T follicular helper cell (primary cell): ENCODE data around the gene CYP2E1.
"Not testable (repeated sequence)": the region's sequence is repeated elsewhere in the genome, so short reads cannot be mapped to it uniquely, and the experiment has no call there.

ENCODE experiments used
- DNase-seq: peaks from one replicate; pipeline ENCODE4 v3.0.0-alpha.2; 2020; ENCODE audit warnings: low read depth

The CYP2E1 gene

DNA sequence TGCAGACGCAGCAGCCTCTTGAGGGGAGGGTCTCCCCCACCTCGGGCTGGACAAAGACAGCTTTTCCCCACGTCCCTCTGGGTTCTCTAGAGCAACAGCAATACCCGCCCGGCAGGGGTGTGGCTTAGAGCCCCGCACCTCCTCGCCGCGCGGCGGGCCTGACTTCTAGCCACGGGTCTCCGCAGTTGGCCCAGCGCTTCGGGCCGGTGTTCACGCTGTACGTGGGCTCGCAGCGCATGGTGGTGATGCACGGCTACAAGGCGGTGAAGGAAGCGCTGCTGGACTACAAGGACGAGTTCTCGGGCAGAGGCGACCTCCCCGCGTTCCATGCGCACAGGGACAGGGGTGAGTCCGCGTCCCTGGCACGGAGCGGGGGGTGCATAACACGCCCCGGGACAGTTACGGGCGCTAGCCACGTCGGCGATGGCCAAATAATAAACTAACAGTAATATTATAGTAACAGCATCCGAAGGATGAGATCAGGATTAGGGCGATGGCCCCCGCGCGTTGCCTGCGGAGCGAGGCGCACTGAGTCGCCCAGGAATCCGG is 1.2 kb downstream of the CYP2E1 start:
- DNase-seq, result no peak

DNA sequence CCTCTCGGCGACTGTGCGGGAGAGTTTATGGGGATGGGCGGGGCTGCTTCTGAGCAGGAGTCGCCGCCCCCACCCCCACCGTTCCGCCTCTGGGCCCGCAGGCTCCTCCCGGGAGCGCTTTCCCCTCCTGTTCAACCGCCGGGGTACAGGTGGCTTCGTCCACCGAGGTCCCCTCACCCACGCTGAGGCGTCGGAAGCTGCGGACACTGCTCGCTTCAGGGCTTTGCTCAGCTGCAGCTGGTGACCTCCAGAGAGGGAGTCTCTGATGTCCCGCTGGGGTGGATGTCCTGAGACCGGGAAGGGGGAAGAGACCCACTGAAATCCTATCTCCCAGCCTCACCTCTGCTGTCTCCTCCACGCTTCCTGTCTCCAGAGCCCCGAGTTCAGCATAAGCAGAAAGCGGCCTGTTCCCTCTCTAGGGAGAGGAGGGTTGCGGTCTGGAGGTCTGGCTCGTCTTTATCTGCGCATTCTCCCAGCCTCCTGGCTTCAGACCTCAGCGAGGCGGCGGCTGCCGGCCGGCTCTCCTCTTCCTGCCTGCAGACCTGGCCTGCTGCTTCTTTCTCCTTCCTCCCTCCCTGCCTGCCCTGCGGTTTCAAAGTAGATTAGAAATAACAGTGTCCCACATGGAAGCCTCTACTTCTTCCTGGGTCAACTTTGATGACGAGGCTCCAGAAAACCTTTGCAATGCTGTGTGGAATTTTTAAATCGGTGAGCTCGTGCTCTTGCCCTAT is 1.8 kb downstream of the CYP2E1 start:
- DNase-seq, result no peak

DNA sequence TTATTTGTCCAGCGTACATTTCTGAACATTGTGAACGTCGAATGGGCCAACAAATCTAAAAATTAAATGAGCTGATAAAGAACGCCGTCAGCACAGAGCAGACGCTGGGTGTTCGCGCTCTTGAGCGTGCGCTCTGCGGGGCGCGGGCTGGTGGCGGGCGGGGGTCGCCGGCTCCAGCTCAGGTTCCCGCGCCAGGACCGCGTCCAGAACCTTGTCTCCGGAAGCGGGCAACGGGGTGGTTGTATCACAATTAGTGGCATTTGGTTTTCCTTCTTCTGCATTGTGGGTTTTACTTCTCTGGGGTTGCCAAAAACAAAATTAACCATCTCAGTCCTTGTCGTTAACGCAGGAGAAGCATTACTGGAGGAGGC is 2.4 kb downstream of the CYP2E1 start:
- DNase-seq, result no peak

DNA sequence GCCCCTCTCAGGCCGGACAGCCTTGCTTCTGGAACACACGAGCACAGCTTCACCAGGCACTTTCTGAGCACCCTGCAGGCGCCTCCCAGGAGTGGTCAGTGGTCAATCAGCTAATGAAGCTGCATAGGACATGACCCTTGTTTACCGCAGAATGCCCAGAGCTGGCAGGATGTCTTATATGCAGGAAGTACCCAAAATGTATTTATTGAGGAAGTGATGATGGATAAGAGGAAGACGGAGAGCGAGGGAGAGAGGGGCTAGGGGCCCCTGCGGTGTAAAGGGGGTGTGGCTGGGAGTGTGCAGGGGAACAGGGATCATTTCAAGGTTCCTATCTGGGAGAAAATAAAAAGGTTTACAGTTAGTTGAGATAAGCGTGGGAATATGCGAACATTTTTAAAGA is 3.3 kb downstream of the CYP2E1 start:
- DNase-seq, result no peak

DNA sequence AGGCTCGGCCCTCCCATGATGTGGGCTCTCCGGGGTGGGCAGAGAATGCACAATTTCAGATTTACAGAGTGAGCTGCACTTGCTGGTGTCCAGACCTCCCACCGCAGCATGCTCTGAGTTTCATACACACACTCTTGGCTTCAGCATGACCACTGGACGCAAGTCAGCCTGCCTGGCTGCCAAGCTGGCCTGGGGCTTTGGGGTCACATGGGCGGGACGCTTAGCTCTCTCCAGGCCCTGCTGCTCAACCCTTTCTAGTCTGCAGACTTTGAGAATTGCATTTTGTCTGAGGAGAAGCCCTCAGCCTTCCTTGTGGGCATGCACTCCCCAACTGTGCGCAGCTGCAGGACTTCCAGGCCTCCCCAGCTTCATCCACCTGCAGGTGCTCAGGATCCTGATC is 5.7 kb downstream of the CYP2E1 start:
- DNase-seq, result no peak

DNA sequence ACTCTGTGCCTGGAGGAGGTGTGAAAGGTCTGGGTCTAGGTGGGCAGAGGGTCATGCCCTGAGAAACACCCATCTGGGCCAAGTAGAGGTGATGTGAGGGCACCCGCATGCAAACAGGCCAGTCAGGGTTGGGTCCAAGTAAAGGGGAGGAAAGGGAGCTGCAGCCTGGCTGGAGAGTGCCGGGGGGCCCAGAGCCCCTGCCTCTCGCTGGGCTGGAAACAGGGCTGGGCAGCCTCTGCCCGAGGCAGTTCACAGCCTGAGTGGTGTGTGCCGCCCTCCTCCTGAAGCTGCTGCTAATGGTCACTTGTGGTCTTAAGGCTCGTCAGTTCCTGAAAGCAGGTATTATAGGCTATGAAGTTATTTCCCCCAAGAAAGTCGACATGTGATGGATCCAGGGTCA is 7.3 kb downstream of the CYP2E1 start:
- no peak for DNase-seq

DNA sequence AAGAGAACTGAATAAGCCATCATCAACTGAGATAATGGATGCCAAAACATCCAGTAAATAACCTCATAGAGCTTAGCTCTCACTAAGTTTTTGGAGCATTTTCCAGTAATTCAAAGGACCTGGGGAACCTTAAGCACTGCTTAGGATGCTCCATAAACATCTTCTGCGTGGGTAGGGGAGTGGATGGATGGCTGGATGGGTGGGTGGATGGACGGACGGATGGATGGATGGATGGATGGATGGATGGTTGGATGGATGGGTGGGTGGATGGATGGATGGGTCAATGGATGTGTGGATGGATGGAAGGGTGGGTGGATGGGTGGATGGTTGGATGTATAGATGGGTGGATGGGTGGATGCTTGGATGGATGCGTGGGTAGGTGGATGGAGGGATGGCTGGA is 9.0 kb downstream of the CYP2E1 start:
- DNase-seq, result no peak

DNA sequence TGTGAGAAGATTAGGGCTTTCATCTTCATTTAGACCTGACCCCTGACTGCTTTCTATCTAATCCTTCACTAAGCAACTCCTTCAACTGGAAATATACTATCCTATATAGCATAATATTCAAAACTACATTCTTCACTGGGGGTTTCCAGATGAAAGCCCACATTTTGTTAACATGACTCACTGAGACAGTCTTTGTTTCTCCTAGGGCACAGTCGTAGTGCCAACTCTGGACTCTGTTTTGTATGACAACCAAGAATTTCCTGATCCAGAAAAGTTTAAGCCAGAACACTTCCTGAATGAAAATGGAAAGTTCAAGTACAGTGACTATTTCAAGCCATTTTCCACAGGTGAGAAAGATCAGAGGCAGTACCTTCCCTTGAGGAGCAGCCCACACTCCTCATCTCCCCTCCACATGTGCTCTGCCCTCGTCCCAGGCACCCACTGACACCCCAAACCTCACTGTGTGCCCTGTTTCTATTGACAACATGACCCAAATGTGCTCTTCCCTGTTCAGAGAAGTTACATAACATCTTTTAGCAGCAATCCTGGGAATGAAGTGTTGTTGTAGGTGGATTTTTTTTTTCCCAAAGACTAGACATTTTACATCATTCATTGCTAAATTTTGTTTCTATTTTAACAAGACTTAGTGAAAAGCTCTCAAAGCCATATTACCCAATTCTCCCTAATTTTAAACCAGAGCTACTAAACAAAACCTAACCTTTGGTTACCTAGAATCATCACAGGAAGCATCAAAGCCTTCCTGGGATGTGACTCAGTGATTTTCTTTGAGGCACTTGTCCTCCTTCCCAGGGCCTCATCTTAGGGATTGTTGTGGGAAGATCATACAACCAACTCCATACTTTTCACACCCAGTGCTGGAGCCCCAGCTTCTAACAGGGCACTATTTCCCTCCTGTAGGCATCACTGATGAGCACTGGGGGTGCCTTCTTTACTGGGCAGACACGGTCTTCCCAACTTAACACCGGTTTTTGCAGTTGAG is 10.7 kb downstream of the CYP2E1 start:
- DNase-seq, result no peak

DNA sequence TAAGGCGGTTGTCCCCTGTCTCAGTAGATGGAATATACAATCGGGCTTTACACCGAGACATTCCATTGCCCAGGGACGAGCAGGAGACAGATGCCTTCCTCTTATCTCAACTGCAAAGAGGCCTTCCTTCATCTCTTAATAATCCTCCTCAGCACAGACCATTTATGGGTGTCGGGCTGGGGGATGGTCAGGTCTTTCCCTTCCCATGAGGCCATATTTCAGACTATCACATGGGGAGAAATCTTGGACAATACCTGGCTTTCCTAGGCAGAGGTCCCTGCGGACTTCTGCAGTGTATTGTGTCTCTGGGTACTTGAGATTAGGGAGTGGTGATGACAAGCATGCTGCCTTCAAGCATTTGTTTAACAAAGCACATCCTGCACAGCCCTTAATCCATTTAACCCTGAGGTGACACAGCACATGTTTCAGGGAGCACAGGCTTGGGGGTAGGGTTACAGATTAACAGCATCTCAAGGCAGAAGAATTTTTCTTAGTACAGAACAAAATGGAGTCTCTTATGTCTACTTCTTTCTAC is 14.3 kb downstream of the CYP2E1 start:
- not testable (repeated sequence) for DNase-seq

DNA sequence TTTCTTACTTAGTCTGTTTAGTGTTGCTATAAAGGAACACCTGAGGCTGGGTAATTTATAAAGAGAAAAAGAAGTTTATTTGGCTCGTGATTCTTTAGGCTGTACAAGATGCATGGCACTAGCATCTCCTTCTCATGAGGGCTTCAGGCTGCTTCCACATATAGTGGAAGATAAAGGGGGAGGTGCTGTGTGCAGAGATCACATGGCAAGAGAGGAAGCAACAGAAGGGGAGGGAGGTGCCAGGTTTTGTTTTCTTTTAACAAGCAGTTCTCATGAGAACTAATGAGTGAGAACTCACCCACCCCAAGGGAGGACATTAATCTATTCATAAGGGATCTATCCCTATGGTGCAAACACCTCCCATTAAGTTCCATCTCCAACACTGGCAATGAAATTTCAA is 17.3 kb downstream of the CYP2E1 start:
- DNase-seq, result no peak

DNA sequence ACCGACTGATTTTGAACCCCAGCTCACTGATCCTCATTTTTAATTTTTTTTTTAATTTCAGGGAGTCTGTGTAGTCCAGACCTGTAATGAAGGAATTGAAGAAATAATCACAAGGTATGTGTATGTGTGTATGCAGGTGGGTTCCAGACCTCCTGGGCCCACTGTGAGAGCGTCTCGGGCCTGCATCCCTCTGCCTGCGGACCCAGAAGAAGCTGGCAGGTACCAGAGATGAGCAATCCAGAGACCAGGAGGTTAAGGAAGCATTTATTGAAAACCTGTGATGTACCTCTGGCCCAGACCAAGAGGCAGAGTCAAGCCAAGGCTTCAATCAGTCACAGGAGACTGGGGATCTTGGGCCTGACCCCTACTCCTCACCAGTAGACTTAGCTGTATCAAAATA is 27.4 kb downstream of the CYP2E1 start:
- DNase-seq, result no peak

DNA sequence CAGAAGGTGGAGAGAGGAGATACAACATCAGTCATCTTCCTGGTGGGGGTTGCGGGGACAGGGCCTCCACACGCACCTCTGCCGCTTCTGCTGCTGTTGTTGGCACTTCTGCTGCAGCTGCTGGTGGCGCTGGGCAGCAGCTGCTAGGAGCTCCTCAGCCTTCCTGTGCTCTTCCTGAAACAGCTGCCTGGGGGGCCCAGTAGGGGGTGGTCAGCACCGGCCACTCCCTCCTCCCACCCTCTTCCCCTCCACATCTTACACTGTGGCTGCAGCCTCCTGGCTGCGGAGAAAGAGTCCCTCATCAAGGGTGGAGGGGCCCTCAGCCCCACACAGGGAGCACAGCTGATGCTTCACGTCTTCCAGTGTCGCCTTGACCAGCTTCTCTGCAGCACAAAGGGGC is 28.4 kb downstream of the CYP2E1 start:
- no peak for DNase-seq

DNA sequence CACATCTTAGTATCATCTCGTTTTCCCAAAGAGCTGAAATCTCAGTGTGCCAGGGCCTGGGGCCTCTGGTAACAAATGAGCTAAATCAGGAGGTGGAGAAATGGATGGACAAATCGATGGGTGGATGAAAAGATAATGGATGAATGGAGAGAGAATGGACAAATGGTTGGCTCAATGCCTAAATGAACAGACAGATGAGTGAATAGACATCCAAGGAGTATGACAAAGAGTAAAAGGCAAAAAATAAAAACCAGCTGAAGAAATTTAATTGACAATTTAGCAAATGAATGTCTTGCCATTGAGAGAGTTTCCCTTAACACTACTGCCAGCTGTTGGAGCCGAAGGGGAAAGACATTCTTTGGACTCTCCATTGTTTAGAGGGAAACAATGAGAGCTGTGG is 30.2 kb downstream of the CYP2E1 start:
- DNase-seq, result no peak

DNA sequence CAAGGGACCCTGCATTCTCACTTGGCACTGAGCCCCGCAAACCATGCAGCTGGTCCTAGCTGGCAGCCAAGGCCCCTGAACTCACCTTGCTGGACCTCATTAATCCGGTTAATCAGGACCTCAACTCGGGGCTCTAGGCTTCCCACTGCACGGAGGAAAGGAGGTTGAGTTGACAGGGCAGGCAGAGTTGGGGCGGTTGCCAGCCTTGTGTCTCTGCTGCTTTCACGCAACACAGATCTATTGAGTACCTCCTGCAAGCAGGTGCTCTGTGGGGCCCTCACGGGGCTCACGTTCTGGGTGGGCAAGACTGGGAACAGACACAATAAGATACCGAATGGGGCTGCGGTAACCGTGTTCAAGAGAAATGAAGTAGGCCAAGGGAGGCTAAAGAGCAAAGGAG is 32.1 kb downstream of the CYP2E1 start:
- no peak for DNase-seq

DNA sequence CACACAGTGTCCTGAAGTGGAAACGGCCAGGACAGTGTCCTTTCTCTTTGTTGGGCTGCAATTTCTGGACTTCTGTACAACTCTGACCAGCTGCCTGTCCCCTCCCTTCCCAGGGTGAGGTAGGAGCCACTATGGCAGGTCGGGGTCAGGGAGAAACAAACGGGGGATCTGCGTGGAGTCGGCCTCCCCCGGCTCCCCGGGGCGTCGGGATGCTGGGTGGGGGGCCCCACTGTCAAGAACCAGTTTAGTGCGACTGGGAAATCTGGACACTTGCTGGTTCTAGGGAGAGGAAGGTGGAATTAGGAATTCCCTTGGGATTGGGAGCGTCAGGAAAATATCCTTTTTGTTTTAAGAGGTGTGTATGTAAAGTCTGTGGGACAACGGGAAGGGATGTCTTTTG is 37.7 kb downstream of the CYP2E1 start:
- DNase-seq, result no peak

DNA sequence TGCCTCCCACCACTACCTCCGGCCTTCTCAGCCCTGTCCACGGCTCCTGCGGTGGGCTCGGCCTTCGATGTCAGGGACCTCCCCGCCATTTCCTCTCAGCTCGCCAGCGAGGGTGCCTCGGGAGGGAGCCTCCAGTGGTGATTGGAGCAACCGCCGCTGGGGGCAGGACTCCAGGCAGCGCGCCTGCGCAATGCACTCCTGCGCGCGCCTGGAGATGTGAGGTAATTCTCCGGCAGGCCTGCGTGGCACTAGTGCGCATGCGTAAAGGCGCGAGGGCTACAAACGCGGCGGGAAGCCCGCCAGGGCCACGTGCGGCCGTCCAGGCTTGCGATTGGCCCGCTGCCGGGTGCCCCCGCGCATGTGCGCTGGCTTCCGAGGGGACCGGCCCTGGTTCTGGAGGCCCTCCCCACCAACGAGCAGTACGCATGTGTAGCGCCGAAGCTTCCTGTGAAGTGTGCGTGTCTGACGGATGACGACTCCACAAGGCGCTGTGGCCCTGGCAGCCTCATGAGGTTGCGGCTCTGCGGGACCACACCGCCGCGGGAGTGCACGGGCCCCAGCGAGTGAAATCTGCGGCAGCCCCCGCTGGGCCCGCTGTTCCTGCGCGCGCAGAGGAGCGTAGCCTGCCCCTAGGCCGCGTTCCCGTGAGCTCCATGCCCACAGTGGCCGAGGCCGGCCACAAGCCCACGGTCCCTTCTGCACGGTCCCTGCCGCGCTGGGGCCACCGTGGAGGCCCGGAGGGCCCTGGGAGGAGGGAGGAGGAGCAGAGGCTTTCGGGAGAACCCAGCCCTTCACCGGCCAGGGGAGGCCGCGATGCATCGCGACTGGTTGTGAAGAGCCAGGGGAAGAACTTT is 38.5 kb downstream of the CYP2E1 start, which contains the start of gene SYCE1:
TSS of gene SYCE1 (minus strand) at position 143 of the 854 bp plus-strand sequence. CDS start at position 89, 54 bp downstream.
- DNase-seq, result no peak

DNA sequence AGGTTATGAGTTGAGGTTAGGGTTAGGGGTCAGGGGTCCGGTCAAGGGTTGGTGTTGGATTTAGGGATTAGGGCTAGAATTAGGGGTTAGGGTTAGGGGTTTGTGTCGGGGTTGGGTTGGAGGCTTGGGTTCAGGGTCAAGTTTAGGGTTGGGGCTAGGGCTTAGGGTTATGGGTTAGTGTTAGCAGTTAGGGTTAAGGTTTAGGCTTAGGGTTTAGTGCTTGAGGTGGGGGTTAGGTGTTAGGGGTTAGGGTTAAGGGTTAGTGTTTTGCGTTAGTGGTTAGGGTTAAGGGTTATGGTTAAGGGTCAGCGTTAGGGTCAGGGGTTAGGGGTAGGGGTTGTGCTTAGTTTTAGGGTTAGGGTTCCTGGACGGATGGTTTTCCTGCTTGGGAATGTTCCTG is 40.0 kb downstream of the CYP2E1 start:
- DNase-seq, result no peak

DNA sequence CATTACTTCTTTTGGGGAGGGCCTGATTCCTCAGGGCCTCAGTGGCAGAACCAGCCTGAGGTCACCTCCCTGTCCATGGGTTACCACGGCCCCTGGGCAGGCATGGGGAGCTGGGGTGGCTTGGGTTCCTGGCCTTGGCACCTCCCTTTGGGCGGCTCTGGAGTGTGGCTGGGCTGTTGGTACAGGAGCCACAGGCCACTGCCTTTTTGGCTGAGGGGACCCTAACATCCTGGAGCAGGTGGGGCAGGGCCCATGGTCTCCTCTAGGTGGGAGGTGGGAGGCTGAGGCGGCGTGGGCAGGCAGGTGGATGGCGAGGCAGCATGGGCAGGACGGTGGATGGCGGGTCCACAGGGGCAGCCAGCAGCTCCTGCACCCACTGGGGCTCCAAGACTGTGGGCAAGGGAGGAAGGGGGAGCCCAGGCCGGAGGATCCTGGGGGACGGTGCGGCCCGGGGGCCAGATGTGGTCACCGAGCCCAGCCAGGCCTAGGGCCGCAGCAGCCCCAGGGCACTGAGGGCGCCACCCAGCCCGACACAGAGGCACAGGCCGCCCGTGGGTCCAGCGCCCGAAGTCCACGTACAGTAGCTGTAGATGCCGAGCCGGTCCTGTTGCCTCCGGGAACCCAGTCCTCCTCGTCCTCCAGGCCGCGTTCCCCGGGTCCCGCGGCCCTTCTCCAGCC is 40.6 kb downstream of the CYP2E1 start:
- DNase-seq, result no peak

DNA sequence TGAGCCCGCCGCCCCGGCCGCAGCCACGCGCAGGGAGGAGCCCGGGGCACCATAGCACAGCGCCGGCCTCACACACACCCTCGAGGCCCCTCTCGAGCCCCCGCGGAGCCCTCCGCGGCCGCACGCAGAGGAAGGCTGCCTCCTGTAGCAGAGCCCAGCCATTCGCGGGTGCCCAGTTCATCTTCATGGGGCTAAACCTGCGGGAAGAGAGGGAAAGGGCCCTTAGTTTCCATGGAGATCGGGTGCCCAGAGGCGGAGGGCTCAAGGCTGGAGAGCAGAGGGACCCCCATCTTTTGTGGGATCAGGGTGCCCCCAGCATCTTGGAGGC is 41.1 kb downstream of the CYP2E1 start:
- no peak for DNase-seq

DNA sequence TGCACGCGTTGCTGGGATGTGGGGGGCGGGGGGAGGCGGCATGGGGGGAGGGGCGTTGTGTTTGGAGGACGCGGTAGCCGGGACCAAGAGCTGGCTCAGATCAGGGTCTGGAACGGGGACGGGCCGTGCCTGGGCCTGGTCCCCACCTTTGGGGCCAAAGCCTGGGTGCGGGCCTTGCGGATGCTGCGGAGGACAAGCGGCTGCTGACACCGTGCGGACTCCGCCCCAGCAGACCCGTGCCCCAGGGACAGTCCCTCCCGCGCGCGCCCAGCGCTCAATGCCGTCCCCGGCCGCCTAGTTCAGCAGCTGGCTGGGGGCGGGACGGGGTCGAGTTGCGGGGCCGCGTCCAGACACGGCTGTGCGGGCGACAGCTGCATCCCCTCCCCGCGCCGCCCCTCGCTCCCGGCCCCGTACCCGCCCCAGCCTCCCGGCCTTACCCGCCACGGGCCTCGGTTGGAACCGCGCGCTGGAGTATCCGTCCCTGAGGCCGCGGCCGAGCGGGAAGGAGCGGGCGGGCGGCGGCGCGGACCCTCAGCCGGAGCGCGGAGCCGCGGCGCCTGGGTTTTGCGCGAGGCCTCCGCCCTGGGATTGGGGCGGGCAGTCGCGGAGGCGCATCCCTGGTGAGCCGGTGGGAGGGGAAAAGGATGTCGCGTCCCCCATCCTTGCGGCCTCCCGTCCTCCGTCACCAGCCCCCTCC is 41.8 kb downstream of the CYP2E1 start:
- not testable (repeated sequence) for DNase-seq

DNA sequence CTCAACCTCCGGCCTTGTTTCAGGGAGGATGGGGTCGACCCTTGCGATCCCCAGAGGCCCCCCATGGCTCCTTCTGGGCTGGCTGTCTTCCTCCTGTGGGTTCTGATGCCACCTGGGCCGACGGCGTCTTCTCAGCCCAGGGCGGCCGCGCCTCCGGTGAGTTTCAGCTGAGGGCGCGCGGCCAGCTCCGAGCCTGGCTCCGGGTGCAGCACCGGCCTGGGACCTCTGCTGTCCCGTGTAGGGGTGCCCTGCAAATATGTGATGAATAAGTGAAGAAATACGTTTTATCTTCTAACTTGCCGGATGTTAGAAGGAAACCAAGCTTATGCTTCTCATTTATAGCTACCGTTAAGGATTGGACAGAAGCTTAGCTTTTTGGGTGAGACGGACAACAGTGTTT is 42.6 kb downstream of the CYP2E1 start:
- not testable (repeated sequence) for DNase-seq
